HEK293T (cell line): ENCODE results near the gene NDUFA3.

Source experiments
- BHLHE40 ChIP-seq: fragments of 450-650 bp; IDR thresholded peaks from 2 replicates; pipeline ENCODE4 v1.6.1; 2016; ENCODE audit warnings: mild to moderate bottlenecking, moderate library complexity, borderline replicate concordance
- CTBP1 ChIP-seq: fragments of 450-650 bp; IDR thresholded peaks from 2 replicates; pipeline ENCODE4 v1.6.1; 2016; ENCODE audit warnings: borderline replicate concordance
- ELF4 ChIP-seq: fragments of 450-650 bp; IDR thresholded peaks from 2 replicates; pipeline ENCODE4 v1.6.1; 2017; ENCODE audit warnings: antibody characterized with exemption
- FOXA1 ChIP-seq: fragments of 450-650 bp; IDR thresholded peaks from 2 replicates; pipeline ENCODE4 v1.6.1; 2016; ENCODE audit warnings: mild to moderate bottlenecking
- FOXM1 ChIP-seq: fragments of 450-650 bp; IDR thresholded peaks from 2 replicates; pipeline ENCODE4 v1.6.1; 2017; ENCODE audit warnings: mild to moderate bottlenecking, borderline replicate concordance
- HDGF ChIP-seq: fragments of 450-650 bp; IDR thresholded peaks from 2 replicates; pipeline ENCODE4 v1.6.1; 2017; ENCODE audit warnings: antibody characterized with exemption, borderline replicate concordance
- L3MBTL2 ChIP-seq: fragments of 450-650 bp; conservative IDR thresholded peaks from 2 replicates; pipeline ENCODE4 v1.6.1; 2016; ENCODE audit warnings: mild to moderate bottlenecking
- LEF1 ChIP-seq: fragments of 450-650 bp; IDR thresholded peaks from 2 replicates; pipeline ENCODE4 v1.6.1; 2017; ENCODE audit warnings: mild to moderate bottlenecking, borderline replicate concordance
- SP1 ChIP-seq: fragments of 450-650 bp; IDR thresholded peaks from 2 replicates; pipeline ENCODE4 v1.6.1; 2017
- SUZ12 ChIP-seq: fragments of 450-650 bp; IDR thresholded peaks from 2 replicates; pipeline ENCODE4 v1.6.1; 2016; ENCODE audit warnings: mild to moderate bottlenecking
- TARDBP ChIP-seq: fragments of 450-650 bp; IDR thresholded peaks from 2 replicates; pipeline ENCODE4 v1.6.1; 2016
- ZNF384 ChIP-seq: fragments of 450-650 bp; IDR thresholded peaks from 2 replicates; pipeline ENCODE4 v1.6.1; 2016
- TF ChIP-seq, protein P1 (sequence below): fragments of 450-650 bp; IDR thresholded peaks from 2 replicates; pipeline ENCODE4 v1.6.1; 2016

- TF ChIP-seq BHLHE40 (no peak), SP1 (no peak), ZNF384 (no peak), FOXA1 (no peak), CTBP1 (no peak), FOXM1 (no peak), HDGF (no peak), TARDBP (no peak), ELF4 (no peak), LEF1 (no peak), SUZ12 (no peak), L3MBTL2 (no peak)
- TF ChIP-seq, protein P1, sequence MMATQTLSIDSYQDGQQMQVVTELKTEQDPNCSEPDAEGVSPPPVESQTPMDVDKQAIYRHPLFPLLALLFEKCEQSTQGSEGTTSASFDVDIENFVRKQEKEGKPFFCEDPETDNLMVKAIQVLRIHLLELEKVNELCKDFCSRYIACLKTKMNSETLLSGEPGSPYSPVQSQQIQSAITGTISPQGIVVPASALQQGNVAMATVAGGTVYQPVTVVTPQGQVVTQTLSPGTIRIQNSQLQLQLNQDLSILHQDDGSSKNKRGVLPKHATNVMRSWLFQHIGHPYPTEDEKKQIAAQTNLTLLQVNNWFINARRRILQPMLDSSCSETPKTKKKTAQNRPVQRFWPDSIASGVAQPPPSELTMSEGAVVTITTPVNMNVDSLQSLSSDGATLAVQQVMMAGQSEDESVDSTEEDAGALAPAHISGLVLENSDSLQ: no peak
Measured at GRCh38 chr19:54133957-54134590, 31.4 kb downstream of the NDUFA3 start.
